Endothelial cell of hepatic sinusoid (primary cell): ENCODE measurements around the gene SPDEF.

ENCODE experiments used
- in situ Hi-C: cut with HindIII; loops from 2 replicates; pipeline ENCODE4 v1.10.0; 2017; ENCODE audit warnings: low sequenced_read_pairs

The SPDEF gene

DNA sequence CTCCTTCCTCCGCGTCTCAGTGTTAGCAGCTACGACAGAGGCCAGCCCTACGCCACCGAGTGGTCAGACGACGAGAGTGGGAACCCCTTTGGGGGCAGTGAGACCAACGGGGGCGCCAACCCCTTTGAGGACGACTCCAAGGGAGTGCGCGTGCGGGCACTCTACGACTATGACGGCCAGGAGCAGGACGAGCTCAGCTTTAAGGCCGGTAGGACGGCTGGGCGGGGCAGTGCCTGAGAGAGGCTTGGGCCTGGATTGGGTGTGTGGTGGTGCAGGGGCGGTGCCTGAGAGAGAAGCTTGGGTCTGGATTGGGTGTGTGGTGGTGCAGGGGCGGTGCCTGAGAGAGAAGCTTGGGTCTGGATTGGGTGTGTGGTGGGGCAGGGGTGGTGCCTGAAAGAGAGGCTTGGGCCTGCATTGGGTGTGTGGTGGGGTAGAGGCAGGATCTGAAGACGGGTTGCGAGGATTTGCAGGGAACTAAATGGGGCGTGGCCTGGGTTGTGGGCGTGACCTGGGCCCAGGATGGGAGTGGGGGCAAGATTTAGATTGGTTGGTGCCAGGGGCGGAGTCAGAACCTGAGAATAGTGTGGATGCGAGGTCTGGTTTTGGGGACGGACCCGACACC lies 24.4 kb downstream of the SPDEF start:
- in situ Hi-C loops: loop anchor here (5.0 kb wide), 1 partner anchor 76 kb away; no protein-coding TSS in a partner anchor

DNA sequence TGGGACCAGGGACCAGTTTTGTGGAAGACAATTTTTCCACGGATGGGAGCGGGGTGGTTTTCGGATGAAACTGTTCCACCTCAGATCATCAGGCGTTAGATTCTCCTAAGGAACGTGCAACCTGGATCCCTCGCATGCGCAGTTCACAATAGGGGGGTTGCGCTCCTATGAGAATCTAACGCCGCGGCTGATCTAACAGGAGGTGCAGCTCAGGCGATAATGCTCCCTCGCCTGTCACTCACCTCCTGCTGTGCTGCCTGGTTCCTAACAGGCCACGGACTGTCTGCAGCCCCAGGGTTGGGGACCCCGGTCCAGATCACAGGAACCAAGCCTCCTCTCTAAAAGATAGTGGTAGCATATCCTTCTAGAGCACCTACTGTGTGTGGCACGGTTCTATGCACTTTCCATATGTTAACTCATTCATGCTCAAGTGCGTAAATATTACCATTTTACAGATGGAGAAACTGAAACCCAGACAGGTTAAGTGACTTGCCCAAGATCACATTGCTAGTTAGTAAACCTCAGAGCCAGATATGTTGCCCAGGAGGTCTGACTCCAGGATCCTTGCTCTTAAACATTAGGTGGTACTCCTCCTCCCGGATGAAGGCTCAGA lies 25.3 kb downstream of the SPDEF start:
- in situ Hi-C loops: loop anchor here (5.0 kb wide), 1 partner anchor 76 kb away; no protein-coding TSS in a partner anchor

DNA sequence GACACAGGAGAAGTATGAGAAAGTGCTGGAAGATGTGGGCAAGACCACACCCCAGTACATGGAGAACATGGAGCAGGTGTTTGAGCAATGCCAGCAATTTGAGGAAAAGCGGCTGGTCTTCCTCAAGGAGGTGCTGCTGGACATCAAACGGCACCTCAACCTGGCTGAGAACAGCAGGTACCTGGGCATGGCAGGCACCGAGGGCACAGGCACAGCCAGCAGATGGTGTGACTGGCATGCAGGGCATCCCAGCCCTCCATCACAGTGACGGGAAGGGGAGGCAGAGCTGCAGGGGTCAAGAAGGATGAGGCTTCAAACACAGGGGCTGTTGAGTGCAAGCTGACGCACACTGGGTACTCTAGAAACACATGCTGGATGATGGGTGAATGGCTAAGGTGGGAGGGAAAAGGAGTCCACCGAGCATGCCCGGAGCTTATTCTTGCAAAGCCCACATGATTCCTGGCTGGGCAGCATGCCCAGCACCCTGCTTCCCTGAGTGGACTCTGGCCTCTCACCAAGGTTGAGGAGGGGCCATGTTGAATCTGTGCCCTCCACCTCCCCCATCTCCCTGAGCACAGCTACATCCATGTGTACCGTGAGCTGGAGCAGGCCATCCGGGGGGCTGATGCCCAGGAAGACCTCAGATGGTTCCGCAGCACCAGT lies 26.3 kb downstream of the SPDEF start:
- in situ Hi-C loops: loop anchor here (5.0 kb wide), 1 partner anchor 78 kb away; no protein-coding TSS in a partner anchor

DNA sequence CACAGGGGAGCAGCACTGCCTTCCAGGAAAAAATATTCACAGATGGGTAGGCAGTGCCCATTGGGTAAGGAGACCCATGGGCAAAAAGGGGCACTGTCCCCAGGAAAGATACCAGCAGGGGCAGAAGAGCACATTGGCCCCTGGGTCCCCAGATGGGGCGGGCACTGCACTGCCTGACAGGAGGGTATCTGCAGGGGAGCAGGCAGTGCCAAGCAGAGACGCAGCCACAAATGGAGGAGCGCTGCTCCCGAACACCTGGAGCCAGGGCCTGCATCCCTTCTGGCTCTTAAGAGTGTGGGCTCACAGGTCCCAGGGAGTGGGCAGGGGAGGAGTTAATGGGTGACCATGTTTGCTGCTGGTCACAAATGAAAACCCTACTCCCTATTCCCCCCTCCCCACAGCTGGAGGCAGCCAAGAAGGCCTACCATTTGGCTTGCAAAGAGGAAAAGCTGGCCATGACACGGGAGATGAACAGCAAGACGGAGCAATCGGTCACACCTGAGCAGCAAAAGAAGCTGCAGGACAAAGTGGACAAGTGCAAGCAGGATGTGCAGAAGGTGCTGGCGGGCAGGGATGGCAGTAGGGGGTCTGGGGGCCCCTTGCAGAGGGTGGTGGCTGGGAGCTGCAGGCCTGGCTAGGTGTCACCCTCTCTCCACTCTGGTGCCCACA lies 27.0 kb downstream of the SPDEF start:
- in situ Hi-C loops: no loop called here

DNA sequence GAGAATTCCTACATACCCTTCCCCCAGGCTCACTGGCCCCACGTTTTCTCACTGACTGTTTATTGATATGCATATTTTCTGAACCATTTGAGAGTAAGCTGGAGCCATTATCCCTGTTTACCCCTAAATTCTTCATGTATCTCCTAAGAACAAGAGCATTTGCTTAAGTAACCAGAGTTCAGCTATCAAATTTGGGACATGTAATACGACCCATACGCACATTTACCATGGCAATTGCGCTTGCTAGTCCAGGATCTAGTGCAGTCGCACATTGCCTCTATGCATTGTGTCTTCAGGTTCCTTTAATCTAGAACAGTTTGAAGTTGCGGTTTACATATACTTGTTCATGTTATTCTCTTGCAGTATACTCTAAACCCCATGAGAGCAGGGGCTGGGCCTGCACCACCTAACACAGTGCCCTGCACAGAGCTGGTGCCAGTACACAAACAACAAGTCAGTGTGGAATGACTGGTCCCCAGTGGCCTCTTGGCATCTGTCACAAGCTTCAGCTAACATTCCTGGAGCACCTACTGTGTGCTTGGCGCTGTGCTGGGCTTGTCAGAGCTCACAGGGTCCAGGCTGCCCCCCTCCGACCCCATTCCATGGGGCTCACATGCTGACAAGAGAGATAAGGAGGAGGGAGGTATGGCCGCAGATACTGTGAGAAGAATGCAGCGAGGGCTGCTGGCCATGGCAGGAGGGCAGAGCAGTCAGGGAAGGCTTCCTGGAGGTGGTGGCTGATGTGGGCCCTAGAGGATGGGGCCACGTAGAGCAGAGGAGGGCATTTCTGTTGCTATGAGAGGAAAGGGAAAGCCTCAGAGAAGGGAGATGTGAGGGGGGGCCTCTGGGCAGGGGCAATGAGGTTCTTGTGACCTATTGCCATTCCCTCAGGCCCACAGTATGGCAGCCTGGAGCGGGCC lies 28.1 kb downstream of the SPDEF start:
- in situ Hi-C loops: no loop called here

DNA sequence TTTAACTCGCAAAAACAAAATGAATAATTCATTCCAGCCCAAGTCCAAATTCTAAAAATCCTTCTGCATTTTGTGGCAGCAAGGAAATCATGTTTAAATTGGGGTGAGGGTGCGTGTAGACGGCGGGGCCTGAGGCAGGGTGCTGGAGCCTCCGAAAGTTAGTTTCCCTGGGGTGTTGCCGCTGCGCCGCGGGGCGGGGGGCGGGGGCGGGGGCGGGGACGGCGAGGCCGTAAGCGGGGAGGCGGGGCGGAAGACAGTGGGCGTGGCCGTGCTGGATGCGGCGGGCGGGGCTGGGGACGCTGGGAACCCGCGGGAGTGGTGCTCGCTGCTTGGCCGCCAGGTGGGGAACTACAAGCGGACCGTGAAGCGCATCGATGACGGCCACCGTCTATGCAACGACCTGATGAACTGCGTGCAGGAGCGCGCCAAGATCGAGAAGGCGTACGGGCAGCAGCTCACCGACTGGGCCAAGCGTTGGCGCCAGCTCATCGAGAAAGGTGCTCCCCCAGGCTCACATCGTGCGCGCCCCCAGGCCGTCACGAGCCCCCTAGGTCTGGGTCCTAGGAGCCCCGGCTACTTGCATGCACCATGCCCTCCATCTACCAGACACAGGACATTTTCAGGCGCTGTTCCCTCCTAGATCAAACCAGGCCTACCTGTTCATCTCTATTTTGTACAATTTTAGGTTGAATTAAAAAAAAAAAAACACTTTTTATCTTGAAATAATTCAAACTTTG lies 29.0 kb downstream of the SPDEF start:
- in situ Hi-C loops: no loop called here

DNA sequence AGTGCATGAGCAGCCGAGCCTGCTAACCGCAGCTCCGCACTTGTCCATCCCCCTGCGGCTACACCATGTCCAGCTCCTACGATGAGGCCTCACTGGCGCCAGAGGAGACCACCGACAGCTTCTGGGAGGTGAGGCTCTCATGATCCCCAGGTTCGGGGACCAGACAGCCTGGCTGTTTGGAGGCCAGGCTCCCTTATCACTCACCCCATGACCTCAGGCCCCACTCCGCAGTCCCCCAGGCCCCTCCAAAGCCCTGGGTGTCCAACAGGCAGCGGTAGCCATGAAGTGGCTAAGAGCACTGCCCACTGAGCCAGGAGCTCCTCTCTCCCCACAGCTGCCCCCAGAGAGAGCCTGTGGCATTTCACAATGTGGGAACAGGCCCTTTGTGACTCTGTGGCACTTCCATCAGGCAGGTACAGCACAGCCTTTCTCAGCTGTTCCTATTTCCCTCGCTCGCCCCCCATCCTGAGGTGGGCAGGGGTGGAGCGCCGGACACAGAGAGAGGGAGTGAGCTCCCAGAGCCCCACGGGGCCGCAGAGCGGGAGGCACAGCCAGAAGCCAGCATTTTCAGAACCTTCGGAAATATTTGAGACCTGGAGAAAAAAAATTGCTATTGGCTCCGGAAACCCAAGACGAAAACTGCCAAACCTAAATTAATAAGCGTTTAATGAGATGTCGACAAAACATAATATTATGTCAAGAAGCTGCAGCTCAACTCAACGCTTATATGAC lies 29.7 kb downstream of the SPDEF start:
- in situ Hi-C loops: no loop called here

DNA sequence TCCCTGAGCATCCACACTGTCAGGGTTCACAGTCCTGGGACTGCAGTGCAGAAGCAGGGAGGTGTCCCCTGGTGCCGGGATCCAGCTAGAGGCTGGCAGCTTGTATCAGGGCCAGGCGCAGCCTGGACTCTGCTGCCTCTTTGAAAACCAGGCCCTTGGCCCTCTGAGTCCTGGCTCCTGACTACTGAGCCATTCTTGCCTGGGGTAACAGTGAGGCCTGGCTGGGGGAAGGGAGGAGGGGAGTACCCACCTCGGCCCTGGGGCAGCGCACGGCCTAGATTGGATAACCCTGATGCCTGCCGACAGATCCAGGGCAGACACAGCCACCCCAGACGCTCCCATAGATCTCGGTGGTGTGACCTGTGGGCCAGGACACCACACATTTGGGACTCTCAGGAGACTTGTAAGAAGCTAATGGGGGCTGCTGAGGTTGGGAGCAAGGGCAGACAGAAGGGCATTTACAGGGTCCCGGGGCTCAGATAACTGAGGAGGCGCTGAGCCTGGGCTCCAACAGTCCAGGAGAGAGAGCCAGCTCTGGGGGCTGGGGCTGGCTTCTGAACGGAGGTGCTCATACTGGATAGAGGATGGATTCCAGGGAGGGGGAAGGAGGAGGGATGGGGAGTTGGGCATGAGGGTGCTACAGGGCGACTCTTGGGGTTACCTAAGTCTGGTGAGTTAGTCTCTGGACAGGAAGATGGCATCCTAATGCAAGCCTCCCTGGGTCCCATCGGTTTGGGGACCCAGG lies 30.5 kb downstream of the SPDEF start:
- in situ Hi-C loops: no loop called here

DNA sequence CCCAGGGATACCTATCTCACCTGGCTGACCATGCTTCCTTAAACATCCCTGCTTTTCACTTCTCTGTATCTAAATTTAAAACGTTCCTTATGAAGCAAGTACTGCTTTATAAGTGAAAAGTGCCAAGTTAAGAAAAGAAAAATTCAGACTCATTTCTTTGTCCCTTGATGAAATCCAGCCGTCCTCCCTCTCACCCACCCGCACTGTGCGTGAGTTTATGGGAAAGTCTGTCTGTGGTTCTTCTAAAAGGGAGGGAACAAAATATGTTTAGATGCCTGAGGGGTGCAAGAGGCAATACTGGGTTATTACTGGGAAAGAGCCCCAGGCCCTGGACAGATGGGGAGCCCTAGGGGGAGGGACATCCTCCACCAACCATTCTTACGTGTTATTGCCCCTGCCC lies 31.2 kb downstream of the SPDEF start:
- in situ Hi-C loops: no loop called here

DNA sequence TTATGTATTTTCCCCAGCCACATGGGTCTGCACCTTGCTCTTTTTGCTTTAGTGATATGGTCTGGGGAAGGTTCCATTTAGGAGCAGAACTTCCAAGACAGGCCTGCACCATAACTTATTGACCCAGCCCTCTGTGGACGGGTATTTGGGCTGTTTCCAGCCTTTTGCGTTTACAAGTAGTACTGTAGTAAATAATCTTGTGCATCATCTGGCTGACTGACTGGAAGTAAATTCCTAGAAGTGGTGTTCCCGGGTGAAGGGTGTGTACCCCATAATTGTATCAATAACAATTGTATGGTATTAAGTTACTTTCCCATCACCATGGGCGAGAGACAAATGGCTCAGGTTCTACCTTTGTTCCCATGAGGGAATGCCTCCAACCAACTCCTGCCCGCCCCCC lies 31.6 kb downstream of the SPDEF start:
- in situ Hi-C loops: no loop called here

DNA sequence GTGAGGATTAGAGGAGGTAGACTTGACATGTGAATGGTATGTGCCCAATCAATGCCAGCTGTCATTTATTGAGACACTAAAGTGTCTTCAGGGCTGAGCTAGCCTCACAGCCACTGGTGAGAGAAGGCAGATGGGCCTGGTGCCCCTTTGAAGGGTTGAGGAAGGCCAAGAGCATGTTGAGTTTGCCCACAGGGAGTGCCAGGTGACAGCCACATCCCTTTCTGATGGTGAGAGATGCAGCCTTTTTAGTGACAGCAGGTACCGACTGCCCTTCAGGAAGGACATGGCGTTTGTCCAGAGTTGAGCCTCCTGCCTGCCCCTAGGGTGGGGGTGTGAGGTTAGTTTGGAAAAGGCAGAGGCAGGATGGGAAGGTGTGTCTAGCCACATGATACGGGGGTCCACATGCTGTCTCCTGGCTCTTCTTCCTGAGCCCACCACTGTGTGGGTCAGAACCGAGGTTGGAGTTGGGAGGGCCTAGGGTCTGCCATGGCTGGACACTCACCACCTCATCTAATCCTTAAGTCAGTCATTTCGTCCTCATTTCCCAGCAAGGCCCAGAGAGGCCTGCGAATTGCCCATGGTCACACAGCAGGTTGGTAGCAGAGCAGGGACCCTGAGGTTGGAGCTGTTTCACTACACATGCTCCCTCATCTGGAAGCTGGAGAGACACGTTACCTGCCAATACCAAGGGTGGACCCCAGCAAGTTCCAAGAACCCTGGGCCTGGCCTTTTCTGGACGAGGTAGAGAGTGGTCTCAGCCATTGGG lies 32.5 kb downstream of the SPDEF start:
- in situ Hi-C loops: no loop called here

DNA sequence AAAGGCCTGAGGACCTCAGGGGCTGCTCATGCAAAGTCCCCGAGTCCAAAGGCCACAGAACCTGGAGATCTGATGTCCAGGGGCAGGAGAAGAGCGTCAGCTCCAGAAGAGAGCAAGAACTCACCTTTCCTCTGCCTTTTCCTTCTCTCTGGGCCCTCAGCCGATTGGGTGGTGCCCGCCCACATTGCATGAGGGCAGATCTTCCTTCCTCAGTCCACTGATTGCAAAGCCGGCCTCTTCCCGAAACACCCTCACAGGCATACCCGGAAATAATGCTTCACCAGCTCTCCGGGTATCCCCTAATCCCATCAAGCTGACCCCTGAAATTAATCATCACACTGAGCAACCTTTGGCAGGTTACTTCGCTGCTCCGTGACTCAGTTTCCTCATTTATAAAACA lies 33.4 kb downstream of the SPDEF start:
- in situ Hi-C loops: no loop called here

DNA sequence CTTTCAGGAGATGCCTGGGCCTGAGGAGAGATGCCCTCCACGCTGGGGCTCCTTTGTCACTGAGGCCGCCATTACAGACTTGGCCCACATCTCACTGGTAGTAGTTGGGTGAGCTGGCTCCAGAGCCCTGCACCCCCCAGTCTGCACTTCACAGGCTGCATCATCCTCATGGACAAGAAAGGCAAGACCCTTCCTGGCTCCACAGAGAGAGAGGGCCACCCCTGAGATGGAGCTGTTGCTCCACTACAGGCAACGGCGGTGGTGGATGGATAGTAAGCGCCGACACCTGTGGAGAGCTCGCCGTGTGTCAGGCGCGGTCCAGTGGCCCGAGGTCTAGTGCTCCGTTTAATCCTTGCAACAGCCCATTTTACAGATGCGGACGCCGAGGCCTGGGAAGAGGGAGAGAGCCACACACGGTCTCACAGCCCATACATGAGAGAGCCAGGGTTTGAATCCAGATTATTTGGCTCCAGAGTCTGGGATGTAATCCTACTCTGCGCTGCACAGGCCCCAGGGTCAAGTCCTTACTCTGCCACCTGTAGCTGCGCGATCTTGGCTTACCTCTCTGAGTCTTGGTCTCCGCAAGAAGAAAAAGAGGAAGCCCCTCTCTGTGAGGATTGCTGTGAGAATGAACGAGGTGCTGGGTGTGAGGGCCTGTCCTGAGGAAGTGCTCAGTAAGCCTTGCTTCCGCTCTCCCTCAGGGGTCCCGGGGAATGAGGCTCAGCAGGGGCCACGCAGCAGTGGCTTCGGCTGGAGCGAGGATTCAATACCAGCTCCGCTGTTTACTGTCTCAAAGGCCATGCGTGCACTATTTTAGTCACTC lies 34.5 kb downstream of the SPDEF start:
- in situ Hi-C loops: no loop called here

DNA sequence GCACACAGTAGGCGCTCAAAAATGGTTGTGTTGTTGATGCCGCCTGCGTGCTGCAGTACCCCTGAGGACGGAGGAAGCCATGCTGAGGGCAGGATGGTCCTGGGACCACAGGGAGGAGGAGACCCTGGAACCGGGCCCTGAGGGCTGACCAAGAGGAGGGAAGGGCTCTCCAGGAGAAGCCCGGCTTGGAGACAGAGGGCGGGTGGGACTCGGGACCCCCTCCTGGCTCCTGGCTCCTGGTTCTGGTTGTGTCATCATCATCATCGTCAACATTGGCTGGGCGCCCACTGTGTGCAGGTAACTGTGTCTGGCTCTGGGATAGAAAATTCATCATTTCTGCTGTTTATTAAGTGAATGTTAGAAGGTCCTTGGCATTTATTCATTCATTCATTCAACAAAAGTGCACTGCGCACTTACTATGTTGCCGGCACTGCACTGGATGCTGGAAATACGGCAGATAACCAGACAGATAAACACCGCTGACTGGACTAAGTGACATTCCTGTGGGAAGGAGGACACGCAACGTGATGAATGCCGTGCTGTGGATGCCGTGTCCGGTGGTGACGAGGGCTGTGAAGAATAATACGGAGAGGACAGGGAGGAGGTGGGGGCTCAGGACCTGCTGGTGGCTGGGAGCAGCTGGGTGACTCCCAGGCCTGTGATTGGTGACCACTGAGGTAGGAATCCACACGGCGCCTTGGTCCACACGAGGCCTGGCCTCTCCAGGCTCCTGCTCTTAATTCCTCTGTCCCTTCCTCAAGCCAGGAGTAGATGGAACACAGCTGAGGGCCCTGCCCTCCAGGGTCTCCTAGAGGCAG lies 35.3 kb downstream of the SPDEF start:
- in situ Hi-C loops: no loop called here

DNA sequence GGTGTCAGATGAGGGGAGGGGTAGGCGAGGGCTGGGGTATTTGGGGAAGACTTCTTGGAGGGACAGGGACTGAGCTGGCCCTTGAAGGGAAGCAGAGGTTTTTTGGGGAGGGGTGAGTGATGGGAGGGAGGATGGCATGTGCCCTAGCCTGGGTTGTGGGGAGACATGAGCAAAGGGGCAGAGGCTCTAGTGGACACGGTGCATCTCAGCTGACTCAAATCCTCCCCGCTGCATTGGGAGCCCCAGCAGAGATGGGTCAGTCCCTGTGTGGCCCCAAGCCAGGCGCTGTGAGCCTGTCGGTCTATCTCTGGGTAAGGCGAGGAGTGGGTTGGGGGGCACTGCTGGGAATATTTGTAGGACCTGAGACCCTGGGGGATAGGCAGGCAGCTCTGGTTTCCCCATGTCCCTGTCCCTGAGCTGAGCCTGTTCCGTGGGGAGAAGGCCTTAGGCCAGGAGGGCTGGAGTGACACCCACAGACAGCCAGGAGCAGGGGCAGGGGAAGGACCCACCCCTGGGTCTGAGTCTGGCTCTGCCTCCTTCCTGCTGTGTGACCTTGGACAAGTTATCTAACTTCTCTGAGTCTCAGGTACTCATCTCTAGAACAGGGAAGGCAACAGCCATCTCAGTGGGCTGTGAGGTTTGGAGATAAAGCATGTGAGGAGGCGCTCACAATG lies 36.0 kb downstream of the SPDEF start:
- in situ Hi-C loops: no loop called here
